Measurements from ENCODE around the gene GREB1L.

DNA sequence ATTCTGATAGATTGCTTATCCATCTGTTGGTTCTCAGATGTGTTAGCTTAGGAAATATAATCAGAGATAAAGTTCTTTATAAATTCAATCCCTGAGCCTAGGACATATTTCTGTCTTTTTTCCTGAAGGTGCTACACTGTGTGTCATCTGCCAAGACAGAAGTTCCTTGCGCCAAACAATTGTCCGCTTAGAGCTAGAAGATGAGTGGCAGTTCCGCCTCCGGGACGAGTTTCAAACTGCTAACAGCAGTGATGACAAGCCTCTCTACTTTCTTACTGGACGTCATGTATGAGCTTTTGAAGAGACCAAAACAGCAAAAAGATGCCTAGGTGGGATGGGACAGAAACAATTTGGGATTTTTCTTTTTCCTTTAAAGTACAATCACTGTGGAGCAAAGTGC, 280.5 kb downstream of the GREB1L start:
- TF ChIP-seq EZH2phosphoT487 (IDR thresholded peaks at IDR 0.05; ENCODE audit: insufficient read depth, low read depth) (no peak), EZH2 (IDR thresholded peaks at IDR 0.05; ENCODE audit: insufficient read depth, poor library complexity, severe bottlenecking) (no peak)

Measured in GM23248 (cell line).